Measurements from ENCODE around the gene ZC3HAV1L.

The ZC3HAV1L gene

DNA sequence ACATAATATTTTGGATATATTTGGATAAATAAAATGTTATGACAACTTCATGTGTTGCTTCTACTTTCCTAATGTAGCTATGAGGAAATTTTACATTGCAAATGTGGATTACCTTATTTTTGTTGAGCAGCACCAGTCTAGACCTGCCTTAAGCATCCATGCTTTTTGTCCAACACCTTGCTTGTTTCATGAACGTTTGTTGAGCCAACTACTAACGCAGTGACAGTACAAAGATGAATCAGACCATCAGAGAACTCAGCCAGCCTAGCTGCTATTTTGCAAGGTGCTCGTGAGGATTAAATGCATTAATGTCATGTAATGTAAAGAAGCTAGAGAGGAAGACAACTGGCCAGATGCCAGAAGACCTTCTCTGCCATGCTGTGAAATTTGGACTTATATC is 1.1 kb upstream of the ZC3HAV1L start:
- TF ChIP-seq, protein P1, sequence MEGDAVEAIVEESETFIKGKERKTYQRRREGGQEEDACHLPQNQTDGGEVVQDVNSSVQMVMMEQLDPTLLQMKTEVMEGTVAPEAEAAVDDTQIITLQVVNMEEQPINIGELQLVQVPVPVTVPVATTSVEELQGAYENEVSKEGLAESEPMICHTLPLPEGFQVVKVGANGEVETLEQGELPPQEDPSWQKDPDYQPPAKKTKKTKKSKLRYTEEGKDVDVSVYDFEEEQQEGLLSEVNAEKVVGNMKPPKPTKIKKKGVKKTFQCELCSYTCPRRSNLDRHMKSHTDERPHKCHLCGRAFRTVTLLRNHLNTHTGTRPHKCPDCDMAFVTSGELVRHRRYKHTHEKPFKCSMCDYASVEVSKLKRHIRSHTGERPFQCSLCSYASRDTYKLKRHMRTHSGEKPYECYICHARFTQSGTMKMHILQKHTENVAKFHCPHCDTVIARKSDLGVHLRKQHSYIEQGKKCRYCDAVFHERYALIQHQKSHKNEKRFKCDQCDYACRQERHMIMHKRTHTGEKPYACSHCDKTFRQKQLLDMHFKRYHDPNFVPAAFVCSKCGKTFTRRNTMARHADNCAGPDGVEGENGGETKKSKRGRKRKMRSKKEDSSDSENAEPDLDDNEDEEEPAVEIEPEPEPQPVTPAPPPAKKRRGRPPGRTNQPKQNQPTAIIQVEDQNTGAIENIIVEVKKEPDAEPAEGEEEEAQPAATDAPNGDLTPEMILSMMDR (IDR thresholded peaks at IDR 0.05; ENCODE audit: control insufficient read depth, insufficient read depth, low read depth, low read length, missing control alignments) = no peak
- no peak overlapping the region for H3K4me3 ChIP-seq (ENCODE audit: control insufficient read depth, low read depth, low read length)
- DNase-seq (ENCODE audit: low read depth) = no peak

DNA sequence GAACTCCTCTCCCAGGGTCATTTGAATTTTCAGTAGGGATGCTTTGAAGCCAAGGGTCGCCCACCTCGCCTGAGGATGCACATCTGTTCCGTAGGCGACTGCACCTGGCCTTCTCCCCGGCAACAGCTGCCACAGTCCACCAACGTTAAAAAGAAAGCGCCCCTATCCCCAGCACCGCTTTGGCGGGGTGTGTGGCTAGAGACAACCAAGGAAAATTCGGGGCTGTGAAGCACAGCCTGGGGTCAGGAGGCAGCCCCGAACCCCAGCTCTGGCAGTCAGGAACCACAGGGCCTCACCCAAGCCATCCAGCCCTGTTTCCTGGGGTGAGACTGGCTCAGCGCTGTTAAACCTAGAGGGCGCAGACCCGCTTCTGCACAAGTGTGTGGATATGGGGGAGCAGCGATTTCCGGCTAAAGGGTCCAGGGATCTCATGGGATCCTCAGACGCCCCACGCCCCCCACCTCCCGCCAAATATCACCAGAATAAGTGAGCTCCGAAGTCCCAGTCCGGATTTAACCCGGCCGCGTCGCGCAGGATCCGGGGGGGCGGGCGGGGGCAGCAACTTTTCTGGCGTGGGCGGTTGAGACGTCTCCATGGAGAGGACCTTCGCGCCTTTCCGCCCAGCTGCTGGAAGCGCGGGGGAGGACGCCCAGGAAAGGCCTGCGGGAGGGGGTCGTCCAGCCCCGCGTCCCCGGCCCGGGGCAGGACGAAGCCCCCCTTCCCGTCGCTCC is 822 bp downstream of the ZC3HAV1L start:
- no peak for DNase-seq (ENCODE audit: low read depth)
- TF ChIP-seq, protein P1 (IDR thresholded peaks at IDR 0.05; ENCODE audit: control insufficient read depth, insufficient read depth, low read depth, low read length, missing control alignments) = no peak
- H3K4me3 ChIP-seq (ENCODE audit: control insufficient read depth, low read depth, low read length) = peak overlapping the region; percentile 78

DNA sequence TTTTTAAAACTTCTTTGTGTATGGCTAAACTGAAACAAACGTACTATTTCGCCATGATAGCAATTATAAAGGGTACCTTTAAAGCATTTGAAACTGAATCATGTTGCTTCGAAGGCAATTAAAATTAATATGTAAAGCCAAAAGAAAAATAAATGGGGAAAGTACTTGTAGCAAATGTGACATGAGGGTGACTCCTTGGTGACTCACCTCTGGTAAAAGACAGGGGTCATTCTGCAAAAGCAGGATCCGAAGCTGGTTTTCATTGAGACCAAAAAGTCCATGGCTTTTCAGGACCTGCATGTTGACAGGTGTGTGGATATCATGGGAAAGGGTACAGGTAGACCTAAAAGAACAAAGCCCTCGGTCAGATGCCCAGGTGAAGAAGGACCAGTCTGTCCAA is 1.5 kb downstream of the ZC3HAV1L start:
- peak overlapping the region; percentile 78 for H3K4me3 ChIP-seq (ENCODE audit: control insufficient read depth, low read depth, low read length)
- TF ChIP-seq, protein P1 (IDR thresholded peaks at IDR 0.05; ENCODE audit: control insufficient read depth, insufficient read depth, low read depth, low read length, missing control alignments) = no peak
- no peak for DNase-seq (ENCODE audit: low read depth)

- no peak for DNase-seq (ENCODE audit: low read depth)
- no peak overlapping the region for H3K4me3 ChIP-seq (ENCODE audit: control insufficient read depth, low read depth, low read length)
- TF ChIP-seq, protein P1 (IDR thresholded peaks at IDR 0.05; ENCODE audit: control insufficient read depth, insufficient read depth, low read depth, low read length, missing control alignments) = no peak
These were observed 2.3 kb downstream of the ZC3HAV1L start for GRCh38 chr7:139033346-139034114.

- no peak for DNase-seq (ENCODE audit: low read depth)
- TF ChIP-seq, protein P1 (IDR thresholded peaks at IDR 0.05; ENCODE audit: control insufficient read depth, insufficient read depth, low read depth, low read length, missing control alignments) = no peak
- no peak overlapping the region for H3K4me3 ChIP-seq (ENCODE audit: control insufficient read depth, low read depth, low read length)
These were observed 3.4 kb downstream of the ZC3HAV1L start for GRCh38 chr7:139032473-139032872.

- no peak for DNase-seq (ENCODE audit: low read depth)
- TF ChIP-seq, protein P1 (IDR thresholded peaks at IDR 0.05; ENCODE audit: control insufficient read depth, insufficient read depth, low read depth, low read length, missing control alignments) = no peak
- H3K4me3 ChIP-seq (ENCODE audit: control insufficient read depth, low read depth, low read length) = no peak overlapping the region
These were observed 6.5 kb downstream of the ZC3HAV1L start for GRCh38 chr7:139029353-139029752.

Measured in AG09309 (cell line).